Right forelimb (tissue), 1 donor: Measurements from ENCODE around the gene DOCK3.

Experiments
- DNase-seq: peaks from one replicate; pipeline ENCODE4 v3.0.0-alpha.2; 2018

DOCK3 gene, protein sequence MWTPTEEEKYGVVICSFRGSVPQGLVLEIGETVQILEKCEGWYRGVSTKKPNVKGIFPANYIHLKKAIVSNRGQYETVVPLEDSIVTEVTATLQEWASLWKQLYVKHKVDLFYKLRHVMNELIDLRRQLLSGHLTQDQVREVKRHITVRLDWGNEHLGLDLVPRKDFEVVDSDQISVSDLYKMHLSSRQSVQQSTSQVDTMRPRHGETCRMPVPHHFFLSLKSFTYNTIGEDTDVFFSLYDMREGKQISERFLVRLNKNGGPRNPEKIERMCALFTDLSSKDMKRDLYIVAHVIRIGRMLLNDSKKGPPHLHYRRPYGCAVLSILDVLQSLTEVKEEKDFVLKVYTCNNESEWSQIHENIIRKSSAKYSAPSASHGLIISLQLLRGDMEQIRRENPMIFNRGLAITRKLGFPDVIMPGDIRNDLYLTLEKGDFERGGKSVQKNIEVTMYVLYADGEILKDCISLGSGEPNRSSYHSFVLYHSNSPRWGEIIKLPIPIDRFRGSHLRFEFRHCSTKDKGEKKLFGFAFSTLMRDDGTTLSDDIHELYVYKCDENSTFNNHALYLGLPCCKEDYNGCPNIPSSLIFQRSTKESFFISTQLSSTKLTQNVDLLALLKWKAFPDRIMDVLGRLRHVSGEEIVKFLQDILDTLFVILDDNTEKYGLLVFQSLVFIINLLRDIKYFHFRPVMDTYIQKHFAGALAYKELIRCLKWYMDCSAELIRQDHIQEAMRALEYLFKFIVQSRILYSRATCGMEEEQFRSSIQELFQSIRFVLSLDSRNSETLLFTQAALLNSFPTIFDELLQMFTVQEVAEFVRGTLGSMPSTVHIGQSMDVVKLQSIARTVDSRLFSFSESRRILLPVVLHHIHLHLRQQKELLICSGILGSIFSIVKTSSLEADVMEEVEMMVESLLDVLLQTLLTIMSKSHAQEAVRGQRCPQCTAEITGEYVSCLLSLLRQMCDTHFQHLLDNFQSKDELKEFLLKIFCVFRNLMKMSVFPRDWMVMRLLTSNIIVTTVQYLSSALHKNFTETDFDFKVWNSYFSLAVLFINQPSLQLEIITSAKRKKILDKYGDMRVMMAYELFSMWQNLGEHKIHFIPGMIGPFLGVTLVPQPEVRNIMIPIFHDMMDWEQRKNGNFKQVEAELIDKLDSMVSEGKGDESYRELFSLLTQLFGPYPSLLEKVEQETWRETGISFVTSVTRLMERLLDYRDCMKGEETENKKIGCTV (N-terminal part only)

DNA sequence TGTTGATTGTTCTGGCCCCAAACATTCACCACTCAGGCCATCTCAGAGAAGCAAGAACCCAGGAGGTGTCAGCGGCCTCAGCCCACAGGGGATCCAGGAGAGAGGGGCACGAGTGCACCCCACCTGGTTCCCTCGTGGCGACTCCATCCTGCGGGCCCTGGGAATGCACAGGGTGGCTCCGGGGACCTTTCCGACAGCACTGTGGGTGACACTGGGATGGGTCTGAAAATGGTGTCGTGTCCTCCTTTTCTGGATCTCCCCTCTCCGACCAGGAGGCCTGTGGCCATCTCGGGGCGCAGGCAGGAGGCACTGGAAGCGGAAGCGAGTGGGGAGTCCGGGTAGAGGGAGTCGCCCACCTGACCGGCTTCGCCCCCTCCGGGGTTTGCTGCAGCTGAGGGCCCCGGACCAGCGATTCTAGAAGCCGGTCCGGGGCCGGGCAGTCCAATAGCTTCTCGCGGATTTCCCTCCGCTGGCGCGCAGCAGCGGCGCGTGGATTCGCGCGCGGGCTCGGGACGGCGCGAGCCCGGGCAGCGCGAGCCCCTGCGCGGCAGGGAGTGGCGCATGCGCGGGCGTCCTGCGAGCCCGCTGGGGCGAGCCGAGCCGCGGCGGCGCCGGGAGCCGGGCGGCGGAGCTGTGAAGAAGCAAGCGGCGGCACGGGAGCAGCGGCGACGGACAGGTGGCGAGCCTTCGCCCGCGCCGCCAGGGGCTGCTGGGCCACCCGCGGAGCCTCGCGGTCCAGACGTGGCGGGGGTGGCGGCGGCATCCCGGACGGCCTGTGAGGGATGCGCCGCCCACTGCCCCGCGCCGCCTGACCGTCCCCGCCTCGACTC lies at the start of gene DOCK3:
Gene DOCK3 (plus strand): TSS at position 579 of the 830 bp plus-strand sequence. CDS start 337 bp downstream, outside the sequence.
- peak; percentile 68 for DNase-seq

DNA sequence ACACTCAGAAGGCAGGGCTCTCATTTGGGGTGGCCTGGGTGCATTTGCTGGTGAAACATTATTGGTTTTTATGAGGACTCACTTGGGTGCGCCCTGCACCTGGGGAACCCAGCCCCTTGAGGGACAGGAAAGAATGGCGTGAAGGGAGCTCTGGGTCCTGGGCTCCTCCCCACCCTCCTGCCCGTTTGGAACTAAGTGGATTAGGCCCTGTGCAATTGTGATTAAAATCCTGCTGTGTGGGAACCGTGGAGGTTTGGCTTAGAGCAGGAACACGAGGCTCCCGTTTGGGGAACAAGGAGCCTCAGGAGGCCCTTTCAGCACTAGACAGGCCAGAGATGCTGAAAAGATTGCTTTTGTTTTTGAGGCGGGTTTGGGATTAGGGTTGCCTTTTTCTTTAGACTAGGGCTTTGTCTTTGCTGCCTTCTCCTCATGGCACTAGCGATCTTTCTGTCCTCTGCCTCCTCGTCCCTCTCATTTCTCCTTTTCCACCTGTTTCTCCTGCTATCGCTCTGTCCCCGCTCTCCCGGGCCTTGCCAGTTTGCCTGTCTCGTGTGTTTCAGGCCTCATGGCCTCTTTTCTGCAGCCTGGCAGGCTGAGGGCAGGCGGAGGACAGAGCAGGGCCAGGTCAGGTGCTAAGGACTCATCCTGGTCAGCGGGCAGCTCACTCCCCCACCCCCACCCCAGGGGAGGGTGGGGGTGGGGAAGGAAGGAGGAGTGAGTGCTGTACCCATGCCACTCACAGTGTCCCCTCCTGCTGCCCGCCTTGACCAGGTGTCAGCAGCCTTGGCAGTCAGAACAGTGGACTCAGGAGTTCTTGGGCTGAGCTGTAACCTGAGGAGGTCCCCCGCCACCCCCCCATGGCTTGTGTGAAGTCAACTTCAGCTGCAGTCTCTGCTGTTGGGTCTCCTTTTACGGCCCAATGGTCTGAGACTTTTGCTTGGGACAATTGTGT lies 49.2 kb upstream of the DOCK3 start:
- DNase-seq: no peak

DNA sequence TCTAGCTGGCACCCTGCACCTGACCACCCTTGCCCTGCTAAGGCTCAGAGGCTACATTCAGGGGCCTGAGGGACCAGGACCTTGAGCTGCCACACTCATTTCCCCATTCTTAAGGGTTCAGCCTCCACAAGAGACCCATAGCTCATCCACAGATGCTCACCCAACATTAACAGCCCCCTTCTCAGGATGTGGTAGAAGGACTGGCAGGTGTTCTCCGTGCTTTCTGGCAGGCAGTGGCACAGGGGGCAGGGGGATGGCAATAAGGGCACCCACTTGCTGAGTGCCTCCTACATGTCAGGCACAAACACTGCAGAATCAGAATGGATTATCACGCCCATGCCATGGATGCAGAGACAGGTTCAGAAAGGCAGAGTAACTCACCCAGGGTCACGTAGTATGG lies 48.3 kb upstream of the DOCK3 start:
- no peak for DNase-seq

DNA sequence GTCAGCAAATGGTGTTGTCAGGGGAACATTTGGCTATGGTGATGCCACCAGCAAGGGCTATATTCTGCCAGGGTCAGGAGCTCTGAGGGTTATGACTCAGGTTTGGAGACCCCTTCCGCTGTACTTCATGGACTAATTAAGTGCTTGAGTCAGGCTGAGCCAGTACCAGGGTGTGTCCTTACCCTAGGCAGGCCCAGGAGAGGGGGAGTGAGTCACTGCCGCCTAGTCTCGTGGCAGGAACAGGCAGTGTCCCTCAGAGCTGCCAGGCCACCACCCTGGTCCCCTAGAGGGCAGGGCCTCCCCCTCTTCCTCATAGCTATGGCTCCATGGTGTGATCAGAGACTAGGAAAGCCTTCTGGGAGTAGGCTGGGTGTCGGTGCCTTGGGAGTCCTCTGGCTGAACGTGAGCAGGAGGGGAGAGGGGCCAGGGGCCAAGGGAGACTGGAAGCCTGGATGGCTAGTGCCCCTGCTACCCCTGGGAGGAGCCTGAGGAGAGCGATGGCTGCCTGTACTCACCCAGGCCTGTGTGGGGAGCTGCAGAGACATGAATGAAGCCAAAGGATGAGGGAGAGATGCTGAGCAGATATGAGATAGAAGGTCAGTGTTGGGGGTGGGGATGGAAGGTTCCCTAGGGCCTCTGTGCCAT lies 47.2 kb upstream of the DOCK3 start:
- no peak for DNase-seq

DNA sequence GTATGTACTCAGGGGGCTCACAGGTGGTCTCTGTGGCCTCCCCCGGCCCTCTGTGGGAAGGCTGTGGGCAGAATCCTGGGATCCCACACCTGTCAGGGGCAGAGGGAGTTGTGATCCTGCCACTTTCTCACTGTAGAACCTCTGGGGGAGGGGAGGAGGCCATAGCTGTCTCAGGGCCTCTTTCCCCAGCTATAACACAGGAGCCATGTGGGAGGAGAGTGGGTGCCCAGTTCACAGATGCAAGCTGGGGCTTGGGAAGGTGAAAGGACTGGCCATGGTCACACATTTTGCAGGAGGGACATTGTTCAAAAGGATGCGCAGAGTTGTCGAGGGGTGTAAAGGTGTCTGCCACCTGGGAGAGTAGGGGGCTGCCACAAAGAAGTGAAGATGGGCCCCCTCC lies 46.1 kb upstream of the DOCK3 start:
- no peak for DNase-seq

DNA sequence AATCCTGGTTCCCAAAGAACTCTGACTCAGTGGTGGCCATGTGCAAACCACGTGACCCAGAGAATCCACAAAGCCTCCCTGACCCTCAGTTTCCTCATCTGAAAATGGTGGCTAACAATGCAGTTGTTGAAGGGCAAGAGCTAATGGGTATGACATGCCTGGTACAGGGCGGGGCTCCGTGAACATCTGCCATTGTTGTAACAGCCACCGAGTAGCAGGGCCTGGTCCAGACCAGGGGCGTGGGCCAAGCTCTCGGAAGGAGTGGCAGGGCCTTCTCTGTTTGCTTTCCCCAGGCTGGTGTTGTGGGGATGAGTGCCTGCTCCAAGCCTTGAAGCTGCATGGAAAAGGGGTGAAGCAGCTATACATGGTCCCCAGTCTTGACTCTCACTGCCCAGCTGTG lies 44.3 kb upstream of the DOCK3 start:
- DNase-seq: no peak

DNA sequence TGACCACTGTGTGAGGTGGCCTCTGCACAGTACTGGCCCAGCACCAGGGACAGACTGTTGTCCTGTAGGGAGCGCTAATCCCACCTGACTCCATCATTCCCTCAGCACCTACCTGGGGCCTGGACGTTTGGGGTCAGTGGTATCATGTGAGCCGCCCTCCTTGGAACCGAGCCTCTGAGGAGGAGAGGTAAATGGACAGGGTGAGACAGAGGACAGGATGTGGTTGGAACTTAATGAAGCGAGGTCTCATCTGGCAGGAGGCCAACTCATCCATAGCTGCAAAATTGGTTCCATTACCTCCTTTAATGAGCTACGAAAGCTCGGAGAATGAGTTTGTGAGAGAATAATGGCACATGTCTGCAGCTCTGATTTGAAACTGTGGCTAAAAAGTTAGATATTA lies 43.9 kb upstream of the DOCK3 start:
- DNase-seq: no peak

DNA sequence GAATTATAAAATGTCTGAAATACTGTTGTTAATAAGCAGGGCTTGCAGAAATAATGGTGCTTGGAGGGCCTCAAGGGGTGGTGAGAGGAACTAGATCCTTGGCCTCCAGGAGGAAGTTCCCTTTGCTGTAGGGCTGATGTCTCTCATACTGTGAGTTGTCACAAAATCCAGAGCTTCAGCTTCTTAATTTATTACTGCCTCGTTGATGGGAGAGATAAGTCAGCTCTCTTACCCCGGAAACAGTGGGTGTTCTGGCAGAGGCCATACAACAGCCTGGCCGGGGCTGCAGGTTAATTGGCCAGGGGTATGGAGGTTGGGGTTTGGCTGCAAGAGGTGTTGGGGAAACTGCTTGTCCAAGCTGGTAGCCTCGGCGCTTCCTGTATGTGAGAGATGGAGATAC lies 42.3 kb upstream of the DOCK3 start:
- no peak for DNase-seq

DNA sequence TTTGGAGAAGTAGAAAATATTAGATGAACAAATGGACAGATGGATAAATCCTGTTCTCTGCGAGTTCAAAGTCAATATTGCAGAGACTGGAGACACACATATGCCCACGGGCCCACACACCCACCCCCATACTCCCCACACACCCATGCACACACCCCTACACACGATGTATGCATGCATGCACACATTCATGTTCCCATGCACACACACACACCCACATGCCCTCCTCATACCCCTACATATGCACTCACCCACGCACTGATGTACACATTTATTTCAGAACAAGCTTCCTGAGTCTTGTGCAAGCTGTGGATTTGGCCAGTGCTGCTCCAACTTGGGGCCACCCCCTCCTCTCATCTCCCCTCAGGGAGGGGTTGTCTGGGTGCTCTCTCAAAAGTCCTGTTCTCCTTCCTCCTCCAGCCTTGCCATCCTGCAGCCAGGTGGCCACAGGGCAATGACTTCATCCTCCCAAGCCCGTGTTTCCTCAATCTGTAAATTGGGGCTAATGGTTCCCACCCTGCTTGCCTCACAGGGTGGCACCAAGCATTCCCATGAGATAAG lies 41.4 kb upstream of the DOCK3 start:
- DNase-seq: no peak

DNA sequence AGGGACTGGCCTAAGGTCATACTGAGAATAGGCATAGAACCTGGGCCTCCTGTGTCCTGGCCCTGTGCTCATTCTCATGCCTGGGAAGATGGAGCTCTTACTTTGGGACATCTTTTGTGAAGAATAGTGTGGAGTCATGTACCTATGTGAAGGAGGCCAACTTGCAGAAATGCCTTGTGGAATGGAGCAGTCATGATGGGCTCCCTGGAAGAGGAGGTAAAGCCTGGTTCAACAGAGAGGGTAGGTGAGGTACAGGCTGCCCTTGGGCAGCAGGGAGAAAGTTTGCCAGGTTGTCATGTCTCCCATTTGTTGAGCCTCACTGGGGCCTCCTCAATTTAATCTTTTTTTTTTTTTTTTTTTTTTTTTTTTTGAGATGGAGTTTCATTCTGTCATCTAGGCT lies 39.7 kb upstream of the DOCK3 start:
- no peak for DNase-seq

DNA sequence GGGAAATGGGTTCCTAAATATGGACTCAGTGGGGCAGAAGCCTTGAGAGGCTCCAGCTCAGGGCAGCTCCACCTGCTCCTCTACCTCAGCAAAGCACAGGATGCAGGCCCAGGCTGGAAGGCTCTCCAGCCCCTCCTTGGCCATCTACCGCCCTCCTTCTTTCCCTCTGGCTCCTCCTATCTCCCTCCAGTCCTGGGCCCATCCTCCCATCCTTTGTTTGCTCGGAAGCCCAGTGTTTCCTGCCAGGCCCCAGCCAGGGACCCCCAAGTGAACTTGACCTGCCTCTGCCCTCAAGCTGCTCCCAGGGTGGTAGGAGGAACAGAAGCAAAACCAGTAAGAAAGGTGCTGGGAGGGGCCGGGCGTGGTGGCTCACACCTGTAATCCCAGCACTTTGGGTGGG lies 37.7 kb upstream of the DOCK3 start:
- no peak for DNase-seq

DNA sequence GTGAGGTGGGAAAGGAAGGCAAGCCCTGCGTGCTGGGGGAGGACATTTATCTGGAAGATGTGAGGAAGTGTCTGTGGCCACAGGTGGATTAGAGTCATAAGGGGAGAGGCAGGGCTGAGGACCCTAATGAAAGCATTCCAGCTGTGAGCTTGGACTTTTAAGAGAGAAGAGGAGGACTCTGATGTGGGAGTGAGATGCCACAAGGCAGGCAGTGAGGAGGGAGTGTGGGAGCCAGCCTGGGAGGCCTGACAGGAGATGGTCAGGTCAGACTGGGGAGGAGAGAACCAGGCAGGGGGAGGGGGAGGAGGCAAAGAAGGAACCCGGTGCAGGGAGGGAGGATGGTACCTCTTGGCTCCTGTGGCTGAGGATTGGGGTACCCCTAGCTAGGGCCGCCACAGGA lies 36.8 kb upstream of the DOCK3 start:
- DNase-seq: no peak

DNA sequence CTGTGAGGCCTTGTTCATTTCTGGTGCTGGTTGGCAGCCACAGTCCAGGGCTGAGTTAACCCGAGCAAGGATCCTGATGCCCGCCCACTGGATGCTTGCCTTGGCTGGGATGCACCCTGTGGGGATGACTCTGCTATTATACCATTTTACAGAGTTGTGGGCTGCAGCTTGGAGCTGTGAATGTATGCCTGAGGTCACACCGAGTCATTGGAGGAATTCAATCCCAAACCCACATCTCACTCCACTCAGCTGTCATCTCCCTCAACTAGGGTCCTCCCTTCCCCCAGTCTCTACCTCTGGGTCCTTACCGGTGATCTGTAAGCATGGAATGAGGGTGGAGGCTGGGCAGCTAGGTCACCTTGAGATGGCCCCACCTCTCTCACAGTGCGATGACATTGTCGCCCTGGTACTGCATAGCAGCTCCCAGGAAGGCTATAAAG lies 35.7 kb upstream of the DOCK3 start:
- DNase-seq: no peak

DNA sequence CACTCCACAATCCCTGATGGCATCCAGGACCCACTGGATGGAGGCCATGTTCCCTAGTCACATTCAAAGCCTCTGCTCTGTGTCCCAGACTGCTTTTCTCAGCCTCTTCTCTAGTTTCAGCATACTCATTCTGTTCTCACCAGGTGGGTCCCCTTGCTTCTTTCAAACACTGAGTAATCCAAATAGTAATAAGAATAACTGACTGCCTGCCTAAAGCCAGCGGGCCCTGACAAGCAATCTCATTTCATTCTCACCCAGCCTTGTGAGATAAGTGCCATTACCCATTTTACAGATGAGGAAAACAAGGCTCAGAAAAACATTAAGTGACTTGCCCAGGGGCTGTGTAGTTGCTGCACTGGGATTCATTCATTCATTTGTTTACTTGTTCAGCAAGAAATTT lies 32.3 kb upstream of the DOCK3 start:
- no peak for DNase-seq

DNA sequence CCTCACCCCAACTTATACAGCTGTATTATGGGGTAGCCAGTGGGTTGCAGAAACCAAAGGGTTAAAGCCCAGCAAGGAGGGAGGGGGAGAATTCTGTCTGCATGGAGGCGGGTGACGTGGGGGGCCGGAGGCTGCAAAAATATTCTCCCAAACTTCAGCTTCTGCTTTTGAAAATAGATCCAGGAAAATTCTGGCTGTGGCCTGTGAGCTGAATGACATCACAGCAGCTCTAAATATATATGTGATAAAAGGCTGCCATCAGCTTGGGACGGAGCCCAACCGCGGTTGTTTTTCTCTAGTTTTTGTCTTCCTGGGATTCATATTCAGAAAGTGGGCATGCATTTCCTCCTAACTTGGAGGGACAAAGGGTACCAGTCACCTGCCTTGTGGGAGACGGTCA lies 30.2 kb upstream of the DOCK3 start:
- DNase-seq: no peak

DNA sequence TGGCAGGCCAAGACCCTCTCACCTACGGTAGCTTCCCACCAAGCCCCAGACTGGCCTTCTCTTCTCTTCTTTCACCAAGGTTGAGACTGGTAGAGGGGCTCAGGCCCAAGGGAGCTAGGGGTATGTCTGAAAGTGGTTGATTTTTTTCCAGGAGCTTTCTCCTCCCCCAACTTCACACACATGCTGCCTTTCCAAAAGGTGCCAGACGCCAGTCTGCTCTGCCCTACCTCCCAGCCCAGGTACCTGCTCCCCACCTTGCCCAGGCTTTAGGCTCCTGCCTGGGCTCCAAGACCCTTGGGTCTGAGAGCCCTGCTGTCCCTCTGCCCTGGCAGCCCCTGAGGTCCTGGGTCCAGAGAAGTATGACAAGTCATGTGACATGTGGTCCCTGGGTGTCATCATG lies 29.3 kb upstream of the DOCK3 start:
- DNase-seq: no peak

DNA sequence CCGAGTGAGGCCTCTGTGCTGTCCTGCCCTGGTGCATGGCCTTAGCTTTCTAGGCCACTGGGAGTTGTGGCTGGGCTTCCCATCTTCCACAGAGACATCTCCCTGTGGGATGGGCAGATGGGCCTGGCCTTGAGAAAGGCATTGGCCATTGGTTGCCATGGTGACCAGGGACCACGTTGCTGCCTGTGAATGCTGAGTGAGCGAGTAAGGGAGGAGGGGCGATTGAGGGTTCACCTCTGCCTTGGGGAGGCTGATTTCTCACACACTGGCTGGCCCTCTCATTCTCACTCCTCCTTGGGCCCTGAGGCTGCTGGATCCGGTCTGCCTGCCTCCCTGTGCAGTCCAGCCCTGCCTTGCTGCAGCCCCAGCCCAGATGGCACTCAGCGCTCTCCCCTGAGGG lies 26.4 kb upstream of the DOCK3 start:
- DNase-seq: no peak

DNA sequence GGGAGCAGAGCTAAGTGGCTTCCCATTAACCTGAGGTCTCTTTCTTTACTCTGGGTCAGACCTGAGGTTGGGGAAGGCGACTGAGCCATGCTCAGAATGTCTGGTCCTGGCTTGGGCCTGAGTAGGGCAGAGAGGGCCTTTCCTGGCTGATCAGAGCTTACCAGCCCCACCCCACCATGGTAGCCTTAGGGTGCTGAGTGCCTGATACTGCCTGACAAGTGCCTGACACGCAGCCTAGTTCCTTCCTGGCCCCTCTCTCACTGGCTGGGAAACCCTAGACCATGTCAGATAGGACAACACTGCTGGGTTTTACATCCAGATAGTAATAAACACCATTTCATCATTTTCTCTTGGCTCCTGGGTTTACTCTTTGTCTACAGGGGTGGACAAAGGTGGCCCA lies 25.8 kb upstream of the DOCK3 start:
- DNase-seq: no peak

DNA sequence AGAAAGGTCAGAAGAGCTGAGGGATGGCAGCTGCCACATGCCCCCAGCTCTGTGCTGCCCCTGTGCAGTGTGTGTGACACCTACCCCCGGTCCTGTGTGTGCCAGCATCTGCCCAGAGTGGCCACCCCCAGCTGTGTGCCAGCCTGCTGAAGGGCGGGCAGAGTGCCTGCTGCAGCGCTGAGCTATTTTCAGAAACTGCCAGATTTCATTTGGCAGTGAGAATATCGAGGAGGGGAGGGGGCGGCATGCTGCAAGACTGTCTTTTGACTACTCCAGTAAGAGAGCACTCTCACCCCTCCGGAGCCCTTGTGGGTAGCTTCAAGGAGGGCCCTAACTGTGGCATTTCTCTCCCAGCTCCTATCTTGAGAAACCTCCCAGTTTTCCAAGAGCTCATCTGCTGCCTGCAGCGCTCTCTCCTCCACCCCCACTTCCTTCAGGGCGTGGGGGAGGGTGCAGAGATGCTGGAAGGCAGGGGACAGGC lies 25.2 kb upstream of the DOCK3 start:
- DNase-seq: no peak

DNA sequence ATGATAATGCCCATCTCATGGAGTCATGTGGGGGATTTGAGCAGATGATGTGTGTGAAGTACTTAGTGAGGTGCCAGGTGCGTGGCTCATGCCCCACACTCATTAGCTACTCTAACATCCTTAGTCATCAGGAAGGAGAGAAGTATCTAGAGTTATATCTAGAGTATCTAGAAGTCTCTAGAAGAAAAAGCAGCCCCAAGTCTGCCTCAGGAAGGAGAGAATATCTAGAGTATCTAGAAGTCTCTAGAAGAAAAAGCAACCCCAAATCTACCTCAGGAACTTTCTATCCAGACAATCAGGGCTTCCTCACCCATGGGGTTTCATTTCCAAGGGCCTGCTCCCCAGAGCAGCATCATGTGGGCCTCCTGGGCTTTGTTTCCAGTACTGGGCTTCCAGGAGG lies 24.7 kb upstream of the DOCK3 start:
- DNase-seq: no peak
